Thymus (tissue), 11 donors: Measurements from ENCODE around the gene TIGD1. TPM values are rescaled to one million over a fixed set of nuclear protein-coding genes. Genes with fewer than 3 reads are reported as not detected.
"Not testable (repeated sequence)": the region's sequence is repeated elsewhere in the genome, so short reads cannot be mapped to it uniquely, and the experiment has no call there.

Experiments
- DNase-seq, 9 donors: peaks; one replicate each; pipeline ENCODE4 v3.0.0-alpha.2; 2013; ENCODE audit warnings: low spot score in 9 of 9, low read depth in 6 of 9, missing footprints in 1 of 9
- H3K27ac ChIP-seq, 2 donors: one replicate each; pipeline ENCODE4 v1.5.1; 2013; ENCODE audit warnings: control low read depth in 1 of 2, low read depth in 1 of 2, low read length in 1 of 2, mild to moderate bottlenecking in 1 of 2, moderate library complexity in 1 of 2
- H3K27me3 ChIP-seq, 2 donors: one replicate each; pipeline ENCODE4 v1.5.1; 2013; ENCODE audit warnings: low read length in 1 of 2; ENCODE audit not compliant: control insufficient read depth in 2 of 2, insufficient read depth in 1 of 2
- H3K36me3 ChIP-seq, 2 donors: one replicate each; pipeline ENCODE4 v1.5.1; 2013; ENCODE audit warnings: low read length in 1 of 2, mild to moderate bottlenecking in 1 of 2, moderate library complexity in 1 of 2; ENCODE audit not compliant: control insufficient read depth in 2 of 2, insufficient read depth in 2 of 2
- H3K4me1 ChIP-seq, 2 donors: one replicate each; pipeline ENCODE4 v1.5.1; 2013; ENCODE audit warnings: low read length in 2 of 2; ENCODE audit not compliant: control insufficient read depth in 2 of 2, insufficient read depth in 2 of 2
- H3K4me3 ChIP-seq, 2 donors: one replicate each; pipeline ENCODE4 v1.5.1; 2013; ENCODE audit warnings: low read length in 2 of 2, control low read depth in 1 of 2, mild to moderate bottlenecking in 1 of 2
- H3K9me3 ChIP-seq, 2 donors: one replicate each; pipeline ENCODE4 v1.5.1; 2013; ENCODE audit warnings: low read length in 1 of 2, mild to moderate bottlenecking in 1 of 2; ENCODE audit not compliant: control insufficient read depth in 2 of 2, insufficient read depth in 1 of 2
- WGBS: extraction: QIAGEN DNeasy Blood & Tissue Kit; methylation state at CpG from one replicate; pipeline ENCODE4 v1.1.7; 2013; 5-methylcytosine and 5-hydroxymethylcytosine counted together
- polyA plus RNA-seq: library from polyadenylated mRNA; stranded (reverse); fragments of 200-250 nt; gene quantifications from one replicate; pipeline ENCODE4 v1.2.3, GENCODE V29; 2013
- total RNA-seq: library from RNA; stranded (reverse); fragments of 120-200 nt; gene quantifications from one replicate; pipeline ENCODE4 v1.2.4, GENCODE V29; 2013
- donor health status: healthy.

Gene TIGD1
- total and polyA plus RNA-seq, 2 donors, result 8.3 to 16.2 TPM

DNA sequence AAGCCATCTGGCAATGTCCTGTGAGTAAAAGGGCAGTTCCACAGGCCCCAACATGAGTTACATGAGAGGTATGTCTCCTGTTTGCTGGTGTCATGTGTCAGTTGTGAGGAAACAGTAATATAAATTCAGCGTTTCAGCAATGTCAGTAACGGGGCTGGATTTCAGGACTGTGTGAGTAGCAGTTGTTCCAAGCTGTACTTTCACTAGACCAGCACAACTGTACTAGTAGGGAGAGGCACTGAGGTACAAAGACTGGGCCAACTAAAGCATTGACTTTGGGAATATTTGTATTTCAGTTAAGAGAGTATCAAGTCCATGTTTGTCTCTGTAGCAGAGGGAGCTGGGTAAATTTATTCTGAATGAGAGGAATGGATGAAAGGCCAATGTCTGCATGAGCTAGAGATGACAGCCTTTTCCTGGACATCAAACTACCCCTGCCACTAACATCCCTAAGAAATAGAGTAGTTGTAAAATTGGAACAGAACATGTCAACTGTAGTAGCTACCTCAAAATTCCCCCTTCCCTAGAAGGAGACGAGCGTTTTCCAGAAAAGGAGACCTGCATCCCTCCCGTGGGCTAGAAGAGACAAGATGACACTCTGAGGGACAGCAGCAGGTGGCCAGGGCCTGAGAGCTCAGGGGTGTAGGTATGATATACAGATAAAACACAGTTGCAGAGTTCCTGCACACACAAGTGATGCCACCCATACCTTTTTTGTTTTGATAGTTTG is 24.5 kb upstream of the TIGD1 start:
- WGBS, result 95% methylated on average over 5 of the region's 5 CpGs
- Histone ChIP-seq H3K4me1 (peaks cover 0 to 3% of the 10 kb centered on the region in 2 donors), H3K27me3 (no peaks in the 10 kb centered on the region), H3K27ac (no peak overlapping the region), H3K9me3 (no peaks in the 10 kb centered on the region), H3K36me3 (peaks cover 42 to 50% of the 10 kb centered on the region in 2 donors), H3K4me3 (no peak overlapping the region)
- DNase-seq, result peak in 1 of 9 donors; percentile 5

DNA sequence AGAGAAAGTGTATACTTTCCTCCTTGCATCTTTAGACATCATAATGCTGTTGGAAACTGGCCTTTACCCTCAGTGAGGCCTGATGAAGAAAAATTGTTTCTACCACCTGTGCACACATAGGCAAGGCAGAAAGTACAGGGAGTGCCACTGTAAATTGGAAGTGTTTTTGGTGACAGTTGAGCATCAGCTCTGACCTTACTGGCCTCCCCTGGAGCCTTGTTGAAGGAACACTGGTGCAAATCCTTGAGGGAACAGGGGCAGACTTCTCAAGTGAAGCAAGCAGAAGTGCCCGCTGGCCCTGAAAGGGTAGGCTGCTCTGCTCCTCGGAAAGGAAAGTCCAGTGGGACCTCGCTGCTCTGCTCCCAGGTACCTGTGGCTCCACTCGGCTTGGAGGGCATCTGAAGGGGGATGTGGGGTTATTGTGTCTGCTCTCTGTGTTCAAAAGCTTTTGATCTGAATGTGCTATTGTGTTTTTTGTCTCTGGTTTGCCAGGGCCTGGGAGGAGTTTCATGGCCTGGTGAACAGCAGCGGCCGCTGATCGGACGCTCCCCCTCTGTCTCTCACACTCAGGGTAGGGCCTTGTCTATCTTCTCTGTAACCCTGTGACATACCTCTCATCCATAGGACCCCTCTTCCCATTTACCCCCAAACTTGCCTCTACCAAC is 23.5 kb upstream of the TIGD1 start:
- peaks cover 52 to 53% of the 10 kb centered on the region in 2 donors for H3K36me3 ChIP-seq
- H3K27ac ChIP-seq, result peak overlapping the region; percentile 34 to 40
- peaks cover 0 to 3% of the 10 kb centered on the region in 2 donors for H3K4me1 ChIP-seq
- no peaks in the 10 kb centered on the region for H3K27me3 ChIP-seq
- no peak for DNase-seq
- WGBS, result 97% methylated on average over 8 of the region's 8 CpGs
- no peaks in the 10 kb centered on the region for H3K9me3 ChIP-seq
- no peak overlapping the region for H3K4me3 ChIP-seq

DNA sequence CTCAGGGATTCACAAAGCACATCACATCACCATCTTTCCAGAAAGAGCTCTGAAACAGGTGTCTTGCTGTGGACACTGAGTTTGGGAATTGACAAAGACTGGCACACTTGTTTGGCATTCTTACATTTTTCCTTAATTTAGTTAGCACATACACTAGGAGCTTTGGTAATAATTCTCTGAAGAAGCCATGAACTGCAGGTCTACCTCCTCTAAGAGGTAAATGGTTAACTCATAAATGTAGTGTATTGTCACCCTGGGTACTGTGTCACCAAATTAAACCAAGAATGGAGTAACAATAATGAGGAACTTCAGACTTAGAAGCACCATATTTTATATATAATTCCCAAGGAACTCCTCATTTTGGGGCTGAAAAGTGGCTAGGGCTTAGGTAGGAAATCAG is 22.7 kb upstream of the TIGD1 start:
- Histone ChIP-seq H3K27me3 (no peaks in the 10 kb centered on the region), H3K27ac (no peak overlapping the region), H3K36me3 (peaks cover 60 to 62% of the 10 kb centered on the region in 2 donors), H3K4me1 (peaks cover 0 to 3% of the 10 kb centered on the region in 2 donors), H3K9me3 (no peaks in the 10 kb centered on the region), H3K4me3 (no peak overlapping the region)
- no peak for DNase-seq

DNA sequence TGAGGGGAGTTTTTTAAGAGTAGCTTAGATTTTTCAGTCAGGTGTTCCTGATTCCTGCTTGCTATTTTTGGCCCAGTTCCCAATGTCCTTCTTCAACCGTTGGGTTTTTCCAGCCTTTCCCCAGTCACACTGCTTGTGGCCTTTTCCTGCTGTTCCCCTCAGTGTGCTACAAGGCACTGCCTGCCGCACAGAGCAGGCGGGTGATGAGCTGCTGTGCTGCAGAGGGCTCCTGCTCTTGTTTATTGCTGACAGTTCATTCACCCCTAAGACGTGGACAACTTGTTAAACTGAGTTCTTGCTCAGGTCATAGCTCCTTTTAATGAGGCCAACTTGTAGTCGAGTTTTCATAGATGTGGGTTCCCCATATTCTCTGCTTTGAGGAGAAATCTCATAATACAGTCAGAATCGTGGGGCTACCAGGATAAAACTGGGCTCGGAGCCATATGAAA is 20.7 kb upstream of the TIGD1 start:
- Histone ChIP-seq H3K27me3 (no peaks in the 10 kb centered on the region), H3K4me3 (no peak overlapping the region), H3K9me3 (no peaks in the 10 kb centered on the region), H3K27ac (no peak overlapping the region), H3K4me1 (peaks cover 0 to 3% of the 10 kb centered on the region in 2 donors), H3K36me3 (peaks cover 76% of the 10 kb centered on the region in 2 donors)
- WGBS, result 92% methylated on average over 7 of the region's 7 CpGs
- peak in 1 of 9 donors; percentile 10 for DNase-seq

DNA sequence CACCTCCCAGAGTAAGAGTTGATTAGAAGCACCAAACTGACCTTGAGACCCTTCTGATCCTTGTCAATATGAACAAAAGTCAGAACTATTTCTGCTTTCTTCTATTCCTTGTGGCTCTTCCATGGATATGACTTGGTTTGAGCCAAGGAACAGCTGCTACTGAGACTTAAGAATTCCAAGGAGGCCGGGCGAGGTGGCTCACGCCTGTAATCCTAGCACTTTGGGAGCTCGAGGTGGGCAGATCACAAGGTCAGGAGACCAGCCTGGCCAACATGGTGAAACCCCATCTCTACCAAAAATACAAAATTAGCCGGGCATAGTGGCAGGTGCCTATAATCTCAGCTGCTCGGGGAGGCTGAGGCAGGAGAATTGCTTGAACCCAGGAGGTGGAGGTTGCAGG is 20.1 kb upstream of the TIGD1 start:
- WGBS, result 95% methylated on average over 6 of the region's 6 CpGs
- not testable (repeated sequence) for DNase-seq, H3K9me3 ChIP-seq, H3K27me3 ChIP-seq, H3K4me1 ChIP-seq, H3K27ac ChIP-seq, H3K4me3 ChIP-seq
- H3K36me3 ChIP-seq, result peaks cover 80 to 82% of the 10 kb centered on the region in 2 donors

DNA sequence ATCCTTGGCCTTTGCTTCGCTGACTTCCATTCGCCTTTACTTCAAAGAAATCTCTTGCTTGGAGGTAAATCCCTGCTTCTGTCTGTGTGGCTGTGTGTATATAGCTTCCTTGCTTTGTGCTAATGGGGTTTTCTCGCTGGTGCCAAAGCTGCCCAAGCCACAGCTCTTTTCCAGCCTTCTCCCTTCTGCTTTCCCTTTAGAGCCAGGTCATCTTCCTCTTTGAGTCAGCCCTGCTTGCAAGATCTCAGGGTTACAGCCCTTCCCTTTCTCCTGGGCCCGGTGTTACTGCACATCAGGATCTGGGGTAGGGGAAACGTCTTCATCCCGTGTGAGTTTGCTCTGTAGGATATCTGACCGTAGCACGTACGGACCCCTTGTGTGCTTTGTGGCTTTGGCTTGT is 19.2 kb upstream of the TIGD1 start:
- Histone ChIP-seq H3K36me3 (peaks cover 78 to 82% of the 10 kb centered on the region in 2 donors), H3K4me3 (no peak overlapping the region), H3K27me3 (no peaks in the 10 kb centered on the region), H3K4me1 (peaks cover 0 to 3% of the 10 kb centered on the region in 2 donors), H3K27ac (no peak overlapping the region), H3K9me3 (no peaks in the 10 kb centered on the region)
- 98% methylated on average over 9 of the region's 9 CpGs for WGBS
- DNase-seq, result no peak

DNA sequence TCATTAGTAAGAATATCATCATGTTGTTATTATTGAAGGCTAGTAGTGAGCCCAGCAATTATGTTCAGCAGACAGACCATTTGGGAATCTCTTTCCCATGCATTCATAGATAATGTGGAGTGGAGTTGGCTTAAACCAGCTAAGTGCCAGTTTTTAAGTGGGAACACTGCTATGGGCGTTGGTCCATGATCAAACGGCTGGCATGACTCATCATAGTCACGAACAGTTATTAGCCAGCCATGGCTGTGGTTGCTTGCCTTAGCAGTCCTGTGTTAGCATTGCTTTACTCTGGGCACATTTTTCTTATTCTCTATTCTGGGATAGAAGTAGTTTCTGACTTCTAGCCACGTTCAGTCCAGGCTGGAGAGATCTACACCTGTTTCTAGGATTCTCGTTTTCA is 17.8 kb upstream of the TIGD1 start:
- 96% methylated on average over 5 of the region's 5 CpGs for WGBS
- no peak for DNase-seq

DNA sequence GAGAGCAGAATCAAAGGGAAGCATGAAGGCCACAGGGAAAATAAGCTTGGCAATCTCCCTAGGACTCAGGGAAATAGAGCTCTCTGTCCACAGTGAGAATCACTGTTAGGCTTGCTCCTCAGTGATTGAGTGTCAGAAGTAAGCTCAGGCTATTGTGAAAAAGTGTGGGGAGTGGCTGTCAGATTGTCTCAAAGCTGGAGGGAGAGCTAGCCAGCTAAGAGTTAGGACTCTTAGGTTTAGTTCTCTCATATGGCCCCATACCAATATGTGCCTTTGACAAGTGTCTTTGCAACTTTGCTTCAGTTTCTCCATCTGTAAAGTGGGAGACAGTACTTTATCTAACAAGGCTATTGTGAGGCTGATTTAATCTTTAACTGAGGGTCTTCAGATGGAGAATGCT is 17.4 kb upstream of the TIGD1 start:
- no peak overlapping the region for H3K27ac ChIP-seq
- H3K36me3 ChIP-seq, result peaks cover 66 to 75% of the 10 kb centered on the region in 2 donors
- H3K4me3 ChIP-seq, result no peak overlapping the region
- H3K27me3 ChIP-seq, result no peaks in the 10 kb centered on the region
- peaks cover 0 to 3% of the 10 kb centered on the region in 2 donors for H3K4me1 ChIP-seq
- no peak for DNase-seq
- no peaks in the 10 kb centered on the region for H3K9me3 ChIP-seq

More for the DNA sequence above, 17.8 kb upstream of the TIGD1 start:
- Histone ChIP-seq H3K4me3 (no peak overlapping the region), H3K9me3 (no peaks in the 10 kb centered on the region), H3K27me3 (no peaks in the 10 kb centered on the region), H3K4me1 (peaks cover 0 to 3% of the 10 kb centered on the region in 2 donors), H3K36me3 (peaks cover 65 to 75% of the 10 kb centered on the region in 2 donors), H3K27ac (no peak overlapping the region)

DNA sequence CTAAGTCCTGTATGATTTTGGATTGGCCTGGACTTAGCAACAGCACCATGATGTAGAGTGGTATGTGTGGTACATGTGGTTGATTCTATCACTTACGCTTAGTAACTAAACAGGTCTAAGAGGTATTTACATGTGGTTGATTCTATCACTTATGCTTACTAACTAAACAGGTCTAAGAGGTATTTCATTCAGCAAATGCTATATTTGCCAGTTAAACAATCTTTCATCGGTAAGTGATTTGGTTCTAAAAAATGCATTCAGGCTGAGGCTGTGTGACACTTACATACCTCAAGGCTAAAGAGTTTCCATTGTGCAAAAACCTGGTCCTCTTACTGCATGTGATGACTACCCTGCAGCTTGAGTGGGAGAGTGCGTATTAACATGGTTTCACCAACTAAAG is 13.2 kb upstream of the TIGD1 start:
- no peaks in the 10 kb centered on the region for H3K4me1 ChIP-seq
- H3K27ac ChIP-seq, result no peak overlapping the region
- peaks cover 42 to 72% of the 10 kb centered on the region in 2 donors for H3K36me3 ChIP-seq
- 50% methylated on average over 3 of the region's 3 CpGs for WGBS
- H3K4me3 ChIP-seq, result no peak overlapping the region
- H3K27me3 ChIP-seq, result no peaks in the 10 kb centered on the region
- DNase-seq, result no peak
- no peaks in the 10 kb centered on the region for H3K9me3 ChIP-seq
